Measurements from ENCODE around the gene TENT5A. TPM values are rescaled to one million over a fixed set of nuclear protein-coding genes. Genes with fewer than 3 reads are reported as not detected.

Gene TENT5A
- total and polyA plus RNA-seq, 7 experiments from 2014 or later = 0.80 to 12.5 (median 6.9) TPM

- Histone ChIP-seq H3K27me3 (ENCODE audit: control insufficient read depth in 2 of 2, insufficient read depth in 2 of 2, low read length in 2 of 2) (no peaks in the 10 kb centered on the region), H3K27ac (ENCODE audit: low read depth, low read length) (no peak overlapping the region), H3K36me3 (ENCODE audit: control insufficient read depth in 2 of 3, insufficient read depth in 3 of 3, low read length in 3 of 3) (no peaks in the 10 kb centered on the region), H3K9me3 (ENCODE audit: control insufficient read depth in 2 of 3, low read length in 3 of 3) (no peaks in the 10 kb centered on the region), H3K4me1 (ENCODE audit: control insufficient read depth in 2 of 2, insufficient read depth in 2 of 2, low read length in 2 of 2) (no peaks in the 10 kb centered on the region), H3K4me3 (ENCODE audit: low read length) (no peak overlapping the region)
- Mint-ChIP-seq H3K27ac (no peak overlapping the region), H3K27me3 (peaks cover 0 to 16% (median 5%) of the 10 kb centered on the region in 5 donors), H3K9me3 (no peaks in the 10 kb centered on the region), H3K4me1 (peaks cover 0 to 10% (median 0%) of the 10 kb centered on the region in 7 donors), H3K36me3 (no peaks in the 10 kb centered on the region), H3K4me3 (no peak overlapping the region)
- ATAC-seq (no peak), DNase-seq (no peak)
- POLR2A ChIA-PET = no interaction called here
- intact Hi-C loops (cut with micrococcal nuclease) = no loop called here
- CTCF ChIA-PET = interaction anchor here (1.7 kb wide), 1 partner anchor 21 kb away, joined by 3 read pairs; no protein-coding TSS in a partner anchor
These were observed 22.1 kb upstream of the TENT5A start for GRCh38 chr6:81774542-81774941.

DNA sequence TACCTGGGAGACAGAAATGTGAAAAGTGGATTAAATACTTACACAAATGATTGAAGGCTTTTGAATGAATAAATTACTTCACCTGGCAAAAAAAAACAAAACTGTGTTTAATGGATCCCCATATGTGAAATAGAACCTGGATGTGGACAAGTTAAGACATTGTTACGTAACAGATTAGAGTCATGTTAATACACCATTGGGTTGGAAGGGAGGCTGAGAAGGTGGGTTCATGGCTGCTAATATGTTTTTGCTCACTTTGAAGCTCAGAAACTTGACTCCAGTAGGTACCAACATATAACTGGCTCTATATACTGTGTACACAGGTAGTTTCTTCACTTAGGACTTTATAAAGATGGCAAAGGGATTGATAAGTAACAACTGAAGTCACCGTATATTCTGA, 21.4 kb upstream of the TENT5A start:
- Mint-ChIP-seq H3K27me3 (peaks cover 0 to 16% (median 5%) of the 10 kb centered on the region in 5 donors), H3K36me3 (no peaks in the 10 kb centered on the region), H3K4me3 (no peak overlapping the region), H3K4me1 (peaks cover 0 to 10% (median 0%) of the 10 kb centered on the region in 7 donors), H3K27ac (no peak overlapping the region), H3K9me3 (no peaks in the 10 kb centered on the region)
- ChIA-PET POLR2A (no interaction called here), CTCF (interaction anchor here (1.7 kb wide), 1 partner anchor 20 kb away, joined by 3 read pairs; no protein-coding TSS in a partner anchor)
- no peaks in the 10 kb centered on the region for H3K9me3 ChIP-seq (ENCODE audit: control insufficient read depth in 2 of 3, low read length in 3 of 3)
- no peaks in the 10 kb centered on the region for H3K36me3 ChIP-seq (ENCODE audit: control insufficient read depth in 2 of 3, insufficient read depth in 3 of 3, low read length in 3 of 3)
- no peak overlapping the region for H3K4me3 ChIP-seq (ENCODE audit: low read length)
- H3K4me1 ChIP-seq (ENCODE audit: control insufficient read depth in 2 of 2, insufficient read depth in 2 of 2, low read length in 2 of 2) = no peaks in the 10 kb centered on the region
- intact Hi-C loops (cut with micrococcal nuclease) = no loop called here
- ATAC-seq = no peak
- DNase-seq = no peak
- H3K27me3 ChIP-seq (ENCODE audit: control insufficient read depth in 2 of 2, insufficient read depth in 2 of 2, low read length in 2 of 2) = no peaks in the 10 kb centered on the region
- no peak overlapping the region for H3K27ac ChIP-seq (ENCODE audit: low read depth, low read length)

DNA sequence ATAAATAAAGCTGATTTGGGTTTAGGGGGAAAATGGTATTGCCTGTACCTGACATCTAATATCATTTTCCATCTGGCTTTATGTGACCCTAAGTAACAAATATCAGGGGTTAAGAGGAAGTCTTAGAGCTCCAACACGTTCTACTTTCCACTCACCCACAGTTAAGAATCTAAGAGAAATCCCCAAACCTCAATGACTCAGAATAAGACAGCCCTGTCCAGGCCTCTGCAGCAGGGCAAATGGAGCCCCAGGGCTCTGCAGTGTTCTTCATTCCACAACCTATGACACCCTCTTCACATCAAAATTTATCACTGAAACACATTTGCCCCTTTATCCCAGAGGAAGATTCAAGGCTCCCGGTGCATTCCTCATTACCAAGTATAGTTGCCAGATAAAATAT, 20.3 kb upstream of the TENT5A start:
- ATAC-seq (peak; percentile 90), DNase-seq (no peak)
- Histone ChIP-seq H3K9me3 (ENCODE audit: control insufficient read depth in 2 of 3, low read length in 3 of 3) (no peaks in the 10 kb centered on the region), H3K4me1 (ENCODE audit: control insufficient read depth in 2 of 2, insufficient read depth in 2 of 2, low read length in 2 of 2) (no peaks in the 10 kb centered on the region), H3K36me3 (ENCODE audit: control insufficient read depth in 2 of 3, insufficient read depth in 3 of 3, low read length in 3 of 3) (no peaks in the 10 kb centered on the region), H3K4me3 (ENCODE audit: low read length) (no peak overlapping the region), H3K27ac (ENCODE audit: low read depth, low read length) (no peak overlapping the region), H3K27me3 (ENCODE audit: control insufficient read depth in 2 of 2, insufficient read depth in 2 of 2, low read length in 2 of 2) (no peaks in the 10 kb centered on the region)
- Mint-ChIP-seq H3K27me3 (peaks cover 0 to 20% (median 7%) of the 10 kb centered on the region in 5 donors), H3K9me3 (no peaks in the 10 kb centered on the region), H3K4me3 (no peak overlapping the region), H3K27ac (peak overlapping the region in 1 of 9 donors; percentile 22), H3K4me1 (peaks cover 0 to 10% (median 0%) of the 10 kb centered on the region in 7 donors), H3K36me3 (no peaks in the 10 kb centered on the region)
- CTCF ChIA-PET = no interaction called here
- intact Hi-C loops (cut with micrococcal nuclease) = no loop called here
- POLR2A ChIA-PET = no interaction called here

- no peak overlapping the region for H3K4me3 ChIP-seq (ENCODE audit: low read length)
- POLR2A ChIA-PET = no interaction called here
- H3K4me3 Mint-ChIP-seq = no peak overlapping the region
- no peaks in the 10 kb centered on the region for H3K9me3 ChIP-seq (ENCODE audit: control insufficient read depth in 2 of 3, low read length in 3 of 3)
- no peaks in the 10 kb centered on the region for H3K9me3 Mint-ChIP-seq
- CTCF ChIA-PET = no interaction called here
- intact Hi-C loops (cut with micrococcal nuclease) = no loop called here
- no peak overlapping the region for H3K27ac ChIP-seq (ENCODE audit: low read depth, low read length)
- H3K4me1 Mint-ChIP-seq = peaks cover 0 to 10% (median 0%) of the 10 kb centered on the region in 7 donors
- no peaks in the 10 kb centered on the region for H3K4me1 ChIP-seq (ENCODE audit: control insufficient read depth in 2 of 2, insufficient read depth in 2 of 2, low read length in 2 of 2)
- no peak for ATAC-seq
- no peaks in the 10 kb centered on the region for H3K36me3 ChIP-seq (ENCODE audit: control insufficient read depth in 2 of 3, insufficient read depth in 3 of 3, low read length in 3 of 3)
- DNase-seq = no peak
- peaks cover 4 to 24% (median 17%) of the 10 kb centered on the region in 5 donors for H3K27me3 Mint-ChIP-seq
- no peaks in the 10 kb centered on the region for H3K36me3 Mint-ChIP-seq
- no peak overlapping the region for H3K27ac Mint-ChIP-seq
- no peaks in the 10 kb centered on the region for H3K27me3 ChIP-seq (ENCODE audit: control insufficient read depth in 2 of 2, insufficient read depth in 2 of 2, low read length in 2 of 2)
These were observed 18.6 kb upstream of the TENT5A start for GRCh38 chr6:81771097-81771496.

DNA sequence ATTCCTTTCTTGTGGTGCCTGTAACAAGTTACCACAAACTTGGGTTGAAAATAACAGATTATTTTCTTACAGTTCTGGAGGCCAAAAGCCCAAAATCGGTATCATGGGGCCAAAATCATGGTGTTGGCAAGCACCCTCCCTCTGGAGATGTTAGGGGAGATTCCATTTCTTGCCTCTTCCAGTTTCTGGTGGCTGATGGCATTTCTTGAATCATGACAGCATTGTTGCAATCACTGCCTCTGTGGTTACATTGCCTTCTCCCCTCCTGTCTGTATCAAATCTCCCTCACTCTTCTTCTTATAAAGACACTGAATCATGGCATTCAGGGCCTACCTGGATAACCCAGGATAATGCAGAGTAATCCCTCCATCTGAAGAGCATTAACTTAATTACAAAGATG, 17.9 kb upstream of the TENT5A start:
- no peaks in the 10 kb centered on the region for H3K9me3 Mint-ChIP-seq
- no peak overlapping the region for H3K27ac Mint-ChIP-seq
- Histone ChIP-seq H3K27me3 (ENCODE audit: control insufficient read depth in 2 of 2, insufficient read depth in 2 of 2, low read length in 2 of 2) (no peaks in the 10 kb centered on the region), H3K27ac (ENCODE audit: low read depth, low read length) (no peak overlapping the region), H3K4me1 (ENCODE audit: control insufficient read depth in 2 of 2, insufficient read depth in 2 of 2, low read length in 2 of 2) (no peaks in the 10 kb centered on the region), H3K4me3 (ENCODE audit: low read length) (no peak overlapping the region), H3K9me3 (ENCODE audit: control insufficient read depth in 2 of 3, low read length in 3 of 3) (no peaks in the 10 kb centered on the region), H3K36me3 (ENCODE audit: control insufficient read depth in 2 of 3, insufficient read depth in 3 of 3, low read length in 3 of 3) (no peaks in the 10 kb centered on the region)
- ATAC-seq (no peak), DNase-seq (no peak)
- intact Hi-C loops (cut with micrococcal nuclease) = no loop called here
- H3K4me1 Mint-ChIP-seq = peaks cover 0 to 10% (median 0%) of the 10 kb centered on the region in 7 donors
- CTCF ChIA-PET = no interaction called here
- peaks cover 5 to 24% (median 19%) of the 10 kb centered on the region in 5 donors for H3K27me3 Mint-ChIP-seq
- no peaks in the 10 kb centered on the region for H3K36me3 Mint-ChIP-seq
- H3K4me3 Mint-ChIP-seq = no peak overlapping the region
- POLR2A ChIA-PET = no interaction called here

GRCh38 chr6:81769824-81770223, 17.3 kb upstream of the TENT5A start:
- H3K4me1 Mint-ChIP-seq = peaks cover 0 to 10% (median 0%) of the 10 kb centered on the region in 7 donors

GRCh38 chr6:81768150-81768942, 15.9 kb upstream of the TENT5A start:
- ATAC-seq = no peak
- no peak for DNase-seq
- Mint-ChIP-seq H3K27me3 (peaks cover 5 to 27% (median 21%) of the 10 kb centered on the region in 5 donors), H3K27ac (no peak overlapping the region), H3K4me3 (no peak overlapping the region), H3K4me1 (peaks cover 0 to 10% (median 0%) of the 10 kb centered on the region in 7 donors), H3K36me3 (no peaks in the 10 kb centered on the region), H3K9me3 (no peaks in the 10 kb centered on the region)
- no peak overlapping the region for H3K4me3 ChIP-seq (ENCODE audit: low read length)
- ChIA-PET CTCF (no interaction called here), POLR2A (no interaction called here)
- no peaks in the 10 kb centered on the region for H3K27me3 ChIP-seq (ENCODE audit: control insufficient read depth in 2 of 2, insufficient read depth in 2 of 2, low read length in 2 of 2)
- no peaks in the 10 kb centered on the region for H3K36me3 ChIP-seq (ENCODE audit: control insufficient read depth in 2 of 3, insufficient read depth in 3 of 3, low read length in 3 of 3)
- H3K9me3 ChIP-seq (ENCODE audit: control insufficient read depth in 2 of 3, low read length in 3 of 3) = no peaks in the 10 kb centered on the region
- no peaks in the 10 kb centered on the region for H3K4me1 ChIP-seq (ENCODE audit: control insufficient read depth in 2 of 2, insufficient read depth in 2 of 2, low read length in 2 of 2)
- intact Hi-C loops (cut with micrococcal nuclease) = no loop called here
- no peak overlapping the region for H3K27ac ChIP-seq (ENCODE audit: low read depth, low read length)

More at GRCh38 chr6:81769824-81770223, 17.3 kb upstream of the TENT5A start:
- ChIA-PET POLR2A (no interaction called here), CTCF (no interaction called here)
- Histone ChIP-seq H3K36me3 (ENCODE audit: control insufficient read depth in 2 of 3, insufficient read depth in 3 of 3, low read length in 3 of 3) (no peaks in the 10 kb centered on the region), H3K4me1 (ENCODE audit: control insufficient read depth in 2 of 2, insufficient read depth in 2 of 2, low read length in 2 of 2) (no peaks in the 10 kb centered on the region), H3K27me3 (ENCODE audit: control insufficient read depth in 2 of 2, insufficient read depth in 2 of 2, low read length in 2 of 2) (no peaks in the 10 kb centered on the region), H3K4me3 (ENCODE audit: low read length) (no peak overlapping the region), H3K9me3 (ENCODE audit: control insufficient read depth in 2 of 3, low read length in 3 of 3) (no peaks in the 10 kb centered on the region), H3K27ac (ENCODE audit: low read depth, low read length) (no peak overlapping the region)
- H3K27me3 Mint-ChIP-seq = peaks cover 5 to 26% (median 24%) of the 10 kb centered on the region in 5 donors
- H3K36me3 Mint-ChIP-seq = no peaks in the 10 kb centered on the region
- intact Hi-C loops (cut with micrococcal nuclease) = no loop called here
- no peak overlapping the region for H3K4me3 Mint-ChIP-seq
- no peaks in the 10 kb centered on the region for H3K9me3 Mint-ChIP-seq
- H3K27ac Mint-ChIP-seq = no peak overlapping the region
- DNase-seq (no peak), ATAC-seq (no peak)

Measured in naive thymus-derived CD4-positive, alpha-beta T cell (primary cell).